Right cardiac atrium (tissue), 5 donors: ENCODE results near the gene LHFPL5. TPM values are rescaled to one million over a fixed set of nuclear protein-coding genes. Genes with fewer than 3 reads are reported as not detected.

ENCODE experiments used
- ATAC-seq, 2 donors: fragments of 200-7000 bp; cut with Tn5 transposase; one replicate each; pipeline versions ENCODE4 v1.8.0 to v1.9.1; 2020; ENCODE audit warnings: moderate library complexity in 2 of 2, mild to moderate bottlenecking in 1 of 2
- DNase-seq, 3 donors: peaks; one replicate each; pipeline ENCODE4 v3.0.0-alpha.2; 2020
- H3K27ac ChIP-seq: one replicate; pipeline ENCODE4 v1.5.1; 2013; ENCODE audit warnings: mild to moderate bottlenecking, low read length, control low read depth, moderate library complexity
- H3K27me3 ChIP-seq: one replicate; pipeline ENCODE4 v1.6.1; 2013; ENCODE audit not compliant: control insufficient read depth, insufficient read depth
- H3K4me1 ChIP-seq: one replicate; pipeline ENCODE4 v1.6.1; 2013; ENCODE audit warnings: low read length; ENCODE audit not compliant: control insufficient read depth, insufficient read depth
- H3K4me3 ChIP-seq: one replicate; pipeline ENCODE4 v1.5.1; 2013; ENCODE audit warnings: low read length, control low read depth
- H3K9me3 ChIP-seq: one replicate; pipeline ENCODE4 v1.6.1; 2013; ENCODE audit warnings: low read length; ENCODE audit not compliant: control insufficient read depth
- WGBS: extraction: QIAGEN DNeasy Blood & Tissue Kit; methylation state at CpG from one replicate; pipeline ENCODE4 v1.1.7; 2013; 5-methylcytosine and 5-hydroxymethylcytosine counted together
- intact Hi-C, 4 donors: fragments of 100-400 bp; cut with DNase I; formaldehyde crosslinking; loops; one replicate each; pipeline versions ENCODE4 v1.11.0 to v1.14.0; 2022 to 2023
- polyA plus RNA-seq: library from polyadenylated mRNA; stranded (reverse); fragments of 200-250 nt; gene quantifications from one replicate; pipeline ENCODE4 v1.2.3, GENCODE V29; 2013
- total RNA-seq, 4 donors: library from RNA; stranded (reverse); fragmentation: NEBNext Ultra II Directional; extraction: Animal tissue kit (Norgen Biotek cat#: 25700); gene quantifications; one replicate each; pipeline ENCODE4 v1.2.1, GENCODE V29; 2021
- donor health status: healthy with polysubstance abuse.
- donor health status: DM: no; HTN: yes; CAD: no.
- donor health status: DM: no; HTN: no; CAD: no.
- donor health status: DM: no; HTN: yes; CAD: no; lungs with severe emphysema.
- donor health status: DM: yes; HTN: yes; CAD: no.

The LHFPL5 gene
- total and polyA plus RNA-seq, 5 donors = not detected

DNA sequence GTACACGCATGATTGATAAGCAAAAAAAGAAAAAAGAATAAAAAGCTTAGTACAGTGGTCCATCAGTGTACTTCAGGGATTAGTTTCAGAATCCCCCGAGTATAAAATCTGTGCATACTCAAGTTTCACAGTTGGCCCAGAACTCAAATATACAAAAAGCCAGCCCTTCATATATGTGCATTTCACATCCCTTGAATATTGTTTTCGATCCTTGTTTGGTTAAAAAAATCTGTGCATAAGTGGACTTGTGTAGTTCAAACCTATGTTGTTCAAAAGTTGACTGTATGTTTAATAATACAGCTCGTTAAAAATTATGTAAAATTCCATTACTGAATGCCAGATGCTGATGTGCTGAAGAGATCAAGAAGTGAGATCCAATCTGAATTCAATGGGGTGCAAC lies 54.2 kb downstream of the LHFPL5 start:
- WGBS = 87% methylated on average over 4 of the region's 4 CpGs
- DNase-seq (no peak), ATAC-seq (no peak)
- no peaks in the 10 kb centered on the region for H3K9me3 ChIP-seq
- intact Hi-C loops = no loop called here
- no peaks in the 10 kb centered on the region for H3K4me1 ChIP-seq
- H3K27me3 ChIP-seq = no peaks in the 10 kb centered on the region
- H3K4me3 ChIP-seq = no peak overlapping the region
- H3K27ac ChIP-seq = no peak overlapping the region

Other genes starting within 250 kb of the LHFPL5 start
- 100 to 1,000 TPM; 109 to 155 (median 111) TPM for gene FKBP5, start 116.4 kb upstream of the LHFPL5 start, total RNA-seq
- gene FKBP5, start 116.4 kb upstream of the LHFPL5 start, polyA plus RNA-seq = 75.0 TPM
- under 1 TPM in 1 of 4 donors, not detected in 3; 0.31 TPM for gene ARMC12, start 68.3 kb upstream of the LHFPL5 start, total RNA-seq
- gene ARMC12, start 68.3 kb upstream of the LHFPL5 start, polyA plus RNA-seq = 0.32 TPM
- not detected for gene CLPSL2, start 28.8 kb upstream of the LHFPL5 start, total RNA-seq
- not detected for gene CLPSL2, start 28.8 kb upstream of the LHFPL5 start, polyA plus RNA-seq
- not detected for gene CLPSL1, start 24.3 kb upstream of the LHFPL5 start, total RNA-seq
- gene CLPSL1, start 24.3 kb upstream of the LHFPL5 start, polyA plus RNA-seq = not detected
- gene CLPS, start 8.0 kb upstream of the LHFPL5 start, total RNA-seq = not detected
- not detected for gene CLPS, start 8.0 kb upstream of the LHFPL5 start, polyA plus RNA-seq
- gene SRPK1, start 115.7 kb downstream of the LHFPL5 start, total RNA-seq = 10 to 100 TPM; 20.1 to 24.0 (median 21.3) TPM
- 7.8 TPM for gene SRPK1, start 115.7 kb downstream of the LHFPL5 start, polyA plus RNA-seq
- under 1 TPM in 1 of 4 donors, not detected in 3; 0.29 TPM for gene SLC26A8, start 219.3 kb downstream of the LHFPL5 start, total RNA-seq
- gene SLC26A8, start 219.3 kb downstream of the LHFPL5 start, polyA plus RNA-seq = not detected
- 10 to 100 TPM; 27.8 to 37.0 (median 33.7) TPM for gene MAPK14, start 222.5 kb downstream of the LHFPL5 start, total RNA-seq
- 12.4 TPM for gene MAPK14, start 222.5 kb downstream of the LHFPL5 start, polyA plus RNA-seq